Stomach (tissue), 4 donors: ENCODE results near the gene LAG3.

Experiments
- EP300 ChIP-seq: sonication (generic); formaldehyde crosslinking; IDR thresholded peaks from one replicate; pipeline ENCODE4 v1.6.1; 2017; ENCODE audit warnings: antibody characterized with exemption
- POLR2A ChIP-seq, 4 donors: fragments of 450-650 bp; IDR thresholded peaks; one replicate each; pipeline ENCODE4 v1.6.1; 2016; ENCODE audit warnings: antibody characterized with exemption in 4 of 4, control low read depth in 2 of 4, mild to moderate bottlenecking in 1 of 4, moderate library complexity in 1 of 4
- TF ChIP-seq, protein P1 (sequence below), 7 experiments: fragments of 450-650 bp in 4 of 7; fragments of 200-600 bp in 3 of 7; sonication (generic) in 3 of 7; IDR thresholded peaks; one replicate each; pipeline ENCODE4 v1.5.1; 2016 to 2019; ENCODE audit warnings: antibody characterized with exemption in 7 of 7, control low read depth in 2 of 7, mild to moderate bottlenecking in 1 of 7

DNA sequence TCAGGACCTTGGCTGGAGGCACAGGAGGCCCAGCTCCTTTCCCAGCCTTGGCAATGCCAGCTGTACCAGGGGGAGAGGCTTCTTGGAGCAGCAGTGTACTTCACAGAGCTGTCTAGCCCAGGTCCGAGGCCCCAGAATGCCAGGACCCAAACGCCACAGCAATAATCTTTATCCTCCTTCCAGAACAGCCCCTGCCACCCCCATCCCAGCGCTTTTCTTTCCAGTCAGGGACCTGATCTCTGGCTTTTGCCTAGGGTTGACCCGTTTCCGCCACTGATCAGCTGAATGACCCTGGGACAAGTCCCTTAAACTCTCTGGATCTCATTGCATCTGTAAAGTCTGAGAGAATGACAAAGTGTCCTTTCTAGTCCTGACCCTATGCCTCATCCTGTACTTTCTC, 5.1 kb downstream of the LAG3 start:
- TF ChIP-seq, protein P1, sequence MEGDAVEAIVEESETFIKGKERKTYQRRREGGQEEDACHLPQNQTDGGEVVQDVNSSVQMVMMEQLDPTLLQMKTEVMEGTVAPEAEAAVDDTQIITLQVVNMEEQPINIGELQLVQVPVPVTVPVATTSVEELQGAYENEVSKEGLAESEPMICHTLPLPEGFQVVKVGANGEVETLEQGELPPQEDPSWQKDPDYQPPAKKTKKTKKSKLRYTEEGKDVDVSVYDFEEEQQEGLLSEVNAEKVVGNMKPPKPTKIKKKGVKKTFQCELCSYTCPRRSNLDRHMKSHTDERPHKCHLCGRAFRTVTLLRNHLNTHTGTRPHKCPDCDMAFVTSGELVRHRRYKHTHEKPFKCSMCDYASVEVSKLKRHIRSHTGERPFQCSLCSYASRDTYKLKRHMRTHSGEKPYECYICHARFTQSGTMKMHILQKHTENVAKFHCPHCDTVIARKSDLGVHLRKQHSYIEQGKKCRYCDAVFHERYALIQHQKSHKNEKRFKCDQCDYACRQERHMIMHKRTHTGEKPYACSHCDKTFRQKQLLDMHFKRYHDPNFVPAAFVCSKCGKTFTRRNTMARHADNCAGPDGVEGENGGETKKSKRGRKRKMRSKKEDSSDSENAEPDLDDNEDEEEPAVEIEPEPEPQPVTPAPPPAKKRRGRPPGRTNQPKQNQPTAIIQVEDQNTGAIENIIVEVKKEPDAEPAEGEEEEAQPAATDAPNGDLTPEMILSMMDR (IDR thresholded peaks at IDR 0.05), result no peak
- no peak for TF ChIP-seq POLR2A (IDR thresholded peaks at IDR 0.05)
- no peak for TF ChIP-seq EP300
